ENCODE data around the gene CHST3.
"Not testable (repeated sequence)": the region's sequence is repeated elsewhere in the genome, so short reads cannot be mapped to it uniquely, and the experiment has no call there.

The CHST3 gene

DNA sequence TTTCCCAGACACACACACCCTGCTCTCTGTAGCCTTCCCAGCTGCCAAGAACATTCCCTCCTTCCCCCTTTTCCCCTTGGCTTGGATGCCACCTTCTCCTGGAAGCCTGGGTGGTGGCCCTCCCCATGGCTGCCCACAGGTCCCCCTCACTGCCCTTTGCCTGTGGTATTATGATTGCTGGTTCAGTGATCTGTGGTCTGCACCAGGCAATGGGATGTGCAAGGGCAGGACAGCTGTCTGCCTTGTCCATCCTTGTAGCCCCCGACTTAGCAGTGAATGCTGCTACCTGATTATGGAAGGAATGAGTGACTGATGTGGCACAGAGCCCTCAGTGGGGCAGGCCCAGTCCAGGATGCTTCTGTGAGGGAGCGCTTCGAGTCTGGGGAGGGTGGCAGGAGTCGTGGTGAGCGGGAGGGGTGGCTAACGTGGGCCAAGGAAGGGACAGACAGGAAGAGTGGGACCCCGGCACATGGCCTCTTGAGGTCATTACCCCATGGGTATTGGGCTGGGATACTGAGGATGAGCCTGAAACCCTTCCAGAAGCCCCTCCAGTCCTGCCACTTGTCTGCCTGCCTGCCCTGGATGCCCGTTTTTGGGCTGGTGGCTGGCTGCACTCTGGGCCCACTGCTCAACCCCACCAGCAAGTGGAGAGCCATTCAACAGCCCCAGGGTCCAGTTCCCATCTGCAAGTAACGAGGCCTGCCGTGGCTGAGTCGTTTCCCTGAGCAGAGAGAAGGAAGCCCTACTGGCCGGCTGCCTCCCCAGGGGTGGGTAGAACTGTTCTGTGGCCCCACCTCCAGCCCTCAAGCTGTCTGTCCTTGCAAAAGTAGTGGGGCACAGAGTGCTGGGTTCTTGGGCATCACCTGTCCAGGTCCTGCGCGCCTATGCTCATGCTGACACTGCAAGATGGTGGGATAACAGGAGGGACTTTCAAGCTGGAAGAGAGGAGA, 8.8 kb downstream of the CHST3 start:
- DNase-seq (ENCODE audit: low read depth, low spot score), result no peak

DNA sequence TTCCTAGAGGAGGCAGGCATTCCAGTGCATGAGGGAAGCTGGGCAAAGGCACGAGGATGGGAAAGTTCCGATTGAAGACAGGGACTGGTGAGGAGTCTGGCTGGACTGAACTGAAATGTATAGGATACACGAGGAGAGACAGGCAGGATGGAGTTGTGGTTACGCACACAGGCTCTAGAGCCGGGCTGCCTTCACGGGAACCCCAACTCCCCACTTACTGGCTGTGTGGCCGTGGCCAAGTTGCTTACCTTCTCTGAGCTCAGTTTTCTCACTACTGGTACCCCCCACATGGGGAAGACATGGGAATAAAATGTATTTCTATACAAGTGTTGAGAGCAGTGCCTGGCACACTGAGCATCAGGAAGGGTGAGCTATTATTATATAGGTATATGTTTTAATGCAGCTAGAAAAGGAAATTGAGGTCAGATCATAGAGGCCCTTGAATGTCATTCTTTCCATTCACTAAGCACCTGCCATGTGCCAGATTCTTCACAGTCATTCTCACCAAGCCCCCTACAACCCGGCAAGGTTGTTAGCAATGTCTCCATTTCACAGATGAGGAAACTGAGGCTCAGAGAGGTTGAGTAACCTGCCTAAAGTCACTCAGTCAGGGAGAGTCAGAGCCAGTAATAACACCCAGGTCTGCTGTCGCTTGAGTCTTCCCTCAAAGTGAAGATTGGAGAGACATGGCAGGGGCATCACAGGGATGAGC, 9.7 kb downstream of the CHST3 start:
- DNase-seq (ENCODE audit: low read depth, low spot score), result no peak

DNA sequence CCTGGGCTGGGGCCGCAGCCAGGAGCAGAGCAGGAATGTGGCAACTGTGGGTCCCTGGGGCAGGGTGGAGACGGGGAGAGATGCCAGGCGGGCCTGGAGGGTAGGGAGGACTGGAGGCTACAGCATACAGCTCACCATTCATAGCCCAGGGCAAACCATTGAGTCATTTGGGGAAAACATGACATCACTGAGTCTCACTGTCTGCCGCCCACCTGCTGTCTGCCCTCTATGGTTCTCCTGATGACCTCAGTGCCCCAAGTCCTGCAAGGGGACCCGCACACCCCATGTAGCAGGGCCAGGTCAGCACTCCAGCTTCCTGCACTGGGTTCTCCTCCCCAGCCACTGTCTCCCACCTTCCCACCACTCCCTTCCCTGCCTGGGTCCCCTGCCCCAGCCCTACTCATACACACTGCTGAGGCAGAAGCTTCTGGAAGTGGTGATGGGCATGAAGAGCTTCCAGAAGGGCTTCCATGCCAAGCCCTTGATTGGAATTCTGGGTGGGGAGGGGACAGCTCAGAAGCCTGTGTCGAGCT, 10.4 kb downstream of the CHST3 start:
- no peak for DNase-seq (ENCODE audit: low read depth, low spot score)

DNA sequence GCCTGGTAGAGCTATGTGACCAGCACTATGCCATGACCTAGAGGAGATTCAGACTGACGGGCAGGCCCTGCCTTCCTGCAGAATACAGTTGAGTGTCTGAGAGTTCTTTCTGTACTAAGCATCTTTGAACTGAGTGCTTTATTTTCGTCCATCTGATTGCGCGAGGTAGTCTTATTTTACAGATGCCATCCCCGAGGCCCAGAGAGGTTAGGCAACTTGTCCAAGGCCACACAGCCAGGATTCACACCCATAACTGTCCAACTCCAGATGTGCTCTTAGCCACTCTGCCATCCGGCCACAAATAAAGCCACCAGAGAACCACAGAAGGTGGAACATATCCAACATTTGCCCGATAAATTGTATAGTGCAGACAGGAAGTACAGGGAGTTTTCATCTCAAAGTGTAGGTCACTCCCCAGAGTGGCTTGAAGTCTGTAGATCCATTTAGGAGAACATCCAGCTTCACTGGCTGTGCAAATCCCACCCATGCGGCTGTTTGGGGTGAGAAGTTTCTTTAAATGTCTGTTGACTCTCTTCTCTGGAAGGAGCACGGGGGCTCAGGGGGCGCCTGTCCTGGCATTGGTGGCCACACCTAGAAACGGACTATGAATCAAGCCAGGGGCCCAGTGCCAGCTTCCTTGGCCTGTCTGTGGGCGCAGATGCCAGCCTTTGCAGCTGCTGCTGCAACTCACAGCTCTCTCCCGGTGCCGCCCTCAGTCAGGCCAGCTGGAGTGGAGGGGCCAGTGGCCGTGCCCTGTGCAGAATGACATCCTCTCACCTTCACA, 11.1 kb downstream of the CHST3 start:
- DNase-seq (ENCODE audit: low read depth, low spot score), result no peak

DNA sequence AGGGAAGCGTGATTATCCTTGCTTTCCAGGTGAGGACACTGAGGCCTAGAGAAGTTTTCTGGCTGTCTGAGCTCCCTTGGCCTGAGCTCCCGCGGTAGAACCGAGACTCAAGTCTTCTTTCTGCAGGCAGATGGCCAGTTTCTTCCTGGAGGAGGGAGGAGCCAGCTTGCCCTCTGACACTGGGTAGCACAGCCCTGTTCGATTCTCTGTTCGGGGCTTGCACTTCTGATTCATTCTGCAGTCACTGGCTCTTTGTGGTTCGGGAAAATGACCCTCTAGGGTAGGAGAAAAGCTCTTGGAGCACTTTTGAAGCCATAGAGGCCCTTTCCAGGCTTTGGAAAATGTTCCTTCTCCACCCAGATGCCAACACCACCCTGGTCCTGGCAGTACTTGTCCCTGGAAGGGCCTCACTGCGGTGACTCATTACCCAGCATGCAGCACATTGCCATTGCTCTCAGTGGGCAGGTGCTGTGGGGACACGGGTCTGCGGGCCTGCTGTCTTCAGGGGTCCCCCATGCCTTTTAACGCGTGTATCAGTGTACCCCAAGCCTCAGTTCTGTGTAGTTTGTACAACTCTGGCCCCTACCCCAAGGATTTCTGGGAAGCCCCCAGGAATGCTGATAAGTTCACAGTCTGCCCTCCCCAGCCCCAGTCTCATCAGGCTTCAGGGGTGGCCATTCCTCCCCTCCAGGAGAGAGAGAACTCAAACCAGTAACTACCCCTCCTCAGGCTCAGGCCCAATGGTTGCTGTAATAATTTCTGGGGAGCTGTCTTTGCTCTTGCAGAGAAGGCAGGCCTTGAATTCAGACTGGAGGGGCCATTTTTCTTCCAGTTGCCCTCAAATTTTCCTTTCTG, 11.9 kb downstream of the CHST3 start:
- DNase-seq (ENCODE audit: low read depth, low spot score), result no peak

DNA sequence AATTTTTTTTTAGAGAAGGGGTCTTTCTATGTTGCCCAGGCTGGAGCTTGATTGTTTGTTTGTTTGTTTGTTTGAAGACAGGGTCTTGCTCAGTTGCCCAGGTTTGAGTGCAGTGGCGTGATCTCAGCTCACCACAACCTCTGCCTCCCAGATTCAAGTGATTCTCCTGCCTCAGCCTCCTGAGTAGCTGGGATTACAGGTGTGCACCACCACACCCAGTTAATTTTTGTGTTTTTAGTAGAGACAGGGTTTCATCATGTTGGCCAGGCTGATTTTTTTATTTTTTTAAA, 13.4 kb downstream of the CHST3 start:
- DNase-seq (ENCODE audit: low read depth, low spot score), result not testable (repeated sequence)

DNA sequence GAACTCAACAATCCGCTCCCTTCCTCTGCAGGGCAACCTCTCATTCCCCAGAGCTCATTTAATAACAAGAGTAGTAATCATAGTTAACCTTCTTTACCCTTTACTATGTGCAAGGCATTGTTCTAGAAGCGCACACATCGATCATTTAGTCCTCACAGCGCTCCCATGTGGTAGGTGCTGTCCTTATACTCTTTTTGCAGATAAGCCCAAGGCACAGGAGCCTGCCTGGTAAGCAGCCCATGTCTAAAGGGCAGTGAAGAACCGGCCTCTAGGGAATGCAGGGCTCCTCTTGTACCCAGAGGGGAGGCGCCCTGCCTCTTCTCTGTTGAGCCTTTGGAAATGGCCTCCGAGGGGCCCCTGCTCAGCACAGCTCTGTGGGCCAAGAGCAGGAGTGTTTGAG, 14.3 kb downstream of the CHST3 start:
- DNase-seq (ENCODE audit: low read depth, low spot score), result no peak

DNA sequence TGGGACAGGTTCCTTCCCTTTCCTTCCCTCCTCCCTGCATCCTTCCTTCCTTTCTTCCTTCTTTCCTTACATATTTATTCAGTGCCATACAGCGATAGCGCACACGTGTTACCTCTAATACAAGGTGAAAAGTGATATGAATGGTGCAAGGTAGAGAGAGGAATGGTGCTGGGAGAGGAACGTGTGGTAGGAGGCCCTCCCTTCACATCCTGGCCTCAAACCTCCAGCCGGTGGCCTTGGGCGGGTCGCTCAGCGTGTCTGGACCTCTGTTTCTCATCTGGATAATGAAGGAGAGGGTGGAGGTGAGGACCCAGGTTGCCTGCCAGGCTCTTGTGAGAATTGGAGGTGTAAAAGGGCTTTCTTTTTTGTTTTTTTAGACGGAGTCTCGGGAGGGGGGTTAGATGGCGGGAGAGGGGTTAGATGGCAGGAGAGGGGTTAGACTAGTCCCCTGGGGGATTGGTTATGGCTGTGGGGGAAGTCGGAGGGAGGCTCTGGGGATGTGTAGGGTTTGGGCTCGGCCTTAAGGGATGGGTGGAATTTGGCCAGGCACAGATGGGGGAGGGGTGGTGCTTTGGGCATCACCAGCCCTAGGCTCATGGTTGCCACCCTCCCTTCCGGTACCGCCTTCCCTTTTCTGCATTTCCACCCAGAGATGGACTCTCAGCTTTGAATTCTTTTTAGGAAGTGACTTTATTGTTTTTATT, 14.9 kb downstream of the CHST3 start:
- DNase-seq (ENCODE audit: low read depth, low spot score), result no peak

DNA sequence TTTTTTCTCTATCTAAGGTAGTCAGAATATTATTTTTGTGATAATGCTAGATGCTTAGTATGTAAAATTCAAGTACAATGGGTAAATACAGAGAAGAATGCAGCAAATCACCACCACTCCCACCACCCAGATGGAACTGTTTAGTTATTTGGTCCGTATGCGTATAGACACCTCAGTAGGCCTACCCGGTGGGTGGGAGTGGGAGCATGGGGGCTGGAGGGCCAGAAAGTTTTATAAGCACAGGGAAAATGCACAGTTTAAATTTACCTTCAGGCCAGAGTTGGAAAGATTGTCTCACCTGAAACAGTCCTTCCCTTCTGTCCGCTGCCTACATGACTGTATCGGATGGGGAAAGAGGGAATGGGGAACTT, 15.5 kb downstream of the CHST3 start:
- DNase-seq (ENCODE audit: low read depth, low spot score), result no peak

DNA sequence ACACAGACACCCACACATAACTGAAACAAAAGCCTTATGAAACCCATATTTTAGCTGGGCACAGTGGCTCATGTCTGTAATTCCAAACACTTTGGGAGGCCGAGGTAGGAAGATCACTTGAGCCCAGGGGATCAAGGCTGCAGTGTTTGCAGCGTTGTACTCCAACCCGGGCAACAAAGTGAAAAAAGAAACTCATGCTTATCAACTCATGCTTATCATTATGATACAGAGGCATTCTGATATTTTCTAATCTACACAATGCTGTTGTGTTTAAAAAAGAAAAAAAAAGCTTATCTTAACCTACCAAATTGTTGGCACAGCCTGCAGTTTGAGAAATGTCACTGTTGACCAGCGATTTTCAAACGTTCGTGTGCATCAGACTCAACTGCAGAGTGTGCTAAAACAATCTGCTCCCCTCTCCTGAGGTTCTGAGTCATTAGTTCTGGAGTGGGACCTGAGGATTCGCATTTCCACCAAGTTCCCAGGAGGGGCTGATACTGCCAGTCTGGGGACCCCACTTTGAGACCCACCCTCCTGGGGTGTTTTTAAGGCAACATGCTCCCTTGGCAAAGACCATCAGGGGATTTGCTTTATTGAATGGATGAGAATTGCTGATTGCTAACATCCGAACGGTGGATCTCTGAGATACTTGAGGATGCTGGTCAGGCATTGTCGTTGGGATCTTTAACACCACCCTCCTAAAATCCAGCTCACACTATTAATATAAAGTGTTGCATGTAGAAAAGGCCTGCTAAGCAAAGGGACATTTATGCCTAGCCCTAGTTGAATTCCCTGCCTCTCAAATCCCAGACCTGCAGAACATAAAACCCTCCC, 16.2 kb downstream of the CHST3 start:
- DNase-seq (ENCODE audit: low read depth, low spot score), result no peak

DNA sequence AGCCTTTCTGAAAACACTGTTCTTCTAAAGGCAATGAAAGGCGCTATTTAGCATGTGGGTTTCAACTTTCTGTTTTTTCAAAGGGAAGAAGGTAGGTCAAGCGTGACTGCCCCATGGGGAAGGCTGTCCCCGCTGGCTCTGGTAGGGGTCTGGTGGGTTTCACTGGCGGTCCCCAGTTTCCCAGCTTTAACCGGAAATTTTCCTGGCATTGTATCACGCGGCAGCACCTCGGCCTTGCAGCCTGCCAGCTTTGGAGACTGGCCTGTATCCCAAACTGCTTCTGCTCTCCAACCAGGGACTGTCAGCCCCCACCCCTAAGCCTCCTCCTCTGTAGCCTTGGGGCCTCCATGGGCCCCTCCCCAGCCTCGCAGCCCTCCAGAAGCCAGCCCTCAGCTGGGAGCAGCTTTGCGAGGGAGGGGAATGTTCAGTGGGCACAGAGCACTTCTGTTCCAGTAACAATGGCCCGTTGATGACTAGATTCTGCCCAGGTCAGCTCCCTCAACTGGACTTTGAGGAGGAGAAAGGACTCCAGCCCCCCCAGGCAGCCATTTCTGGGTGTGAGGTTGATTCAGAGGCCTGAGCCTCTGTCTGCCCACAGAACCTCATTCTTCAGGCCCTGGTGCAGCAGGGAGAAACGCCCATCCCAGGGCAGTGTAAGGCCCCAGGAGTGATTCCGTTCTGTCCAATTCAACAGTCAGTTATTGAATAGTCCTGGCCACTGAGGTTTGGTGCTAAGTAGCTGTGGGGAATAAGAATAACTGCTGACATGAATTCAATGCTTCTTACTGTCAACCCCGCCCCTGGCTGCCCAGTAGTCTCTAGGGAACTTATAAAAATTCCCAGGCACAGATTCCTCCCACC, 17.1 kb downstream of the CHST3 start:
- no peak for DNase-seq (ENCODE audit: low read depth, low spot score)

DNA sequence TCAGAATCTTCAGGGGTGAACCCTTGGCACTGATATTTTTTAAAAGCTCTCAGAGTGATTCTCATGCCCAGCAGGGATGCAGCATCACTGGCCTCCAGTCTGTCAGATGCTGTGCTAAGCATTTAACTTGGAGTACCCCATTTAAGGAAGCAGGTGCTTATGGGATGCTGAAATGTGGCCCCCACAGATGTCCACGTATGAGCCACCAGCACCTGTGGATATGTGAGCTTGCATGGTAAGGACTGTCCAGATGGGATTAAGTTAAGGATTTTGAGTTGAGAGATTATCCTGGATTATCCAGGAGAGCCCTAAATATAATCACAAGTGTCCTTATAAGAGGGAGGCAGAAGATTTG, 17.7 kb downstream of the CHST3 start:
- DNase-seq (ENCODE audit: low read depth, low spot score), result no peak

DNA sequence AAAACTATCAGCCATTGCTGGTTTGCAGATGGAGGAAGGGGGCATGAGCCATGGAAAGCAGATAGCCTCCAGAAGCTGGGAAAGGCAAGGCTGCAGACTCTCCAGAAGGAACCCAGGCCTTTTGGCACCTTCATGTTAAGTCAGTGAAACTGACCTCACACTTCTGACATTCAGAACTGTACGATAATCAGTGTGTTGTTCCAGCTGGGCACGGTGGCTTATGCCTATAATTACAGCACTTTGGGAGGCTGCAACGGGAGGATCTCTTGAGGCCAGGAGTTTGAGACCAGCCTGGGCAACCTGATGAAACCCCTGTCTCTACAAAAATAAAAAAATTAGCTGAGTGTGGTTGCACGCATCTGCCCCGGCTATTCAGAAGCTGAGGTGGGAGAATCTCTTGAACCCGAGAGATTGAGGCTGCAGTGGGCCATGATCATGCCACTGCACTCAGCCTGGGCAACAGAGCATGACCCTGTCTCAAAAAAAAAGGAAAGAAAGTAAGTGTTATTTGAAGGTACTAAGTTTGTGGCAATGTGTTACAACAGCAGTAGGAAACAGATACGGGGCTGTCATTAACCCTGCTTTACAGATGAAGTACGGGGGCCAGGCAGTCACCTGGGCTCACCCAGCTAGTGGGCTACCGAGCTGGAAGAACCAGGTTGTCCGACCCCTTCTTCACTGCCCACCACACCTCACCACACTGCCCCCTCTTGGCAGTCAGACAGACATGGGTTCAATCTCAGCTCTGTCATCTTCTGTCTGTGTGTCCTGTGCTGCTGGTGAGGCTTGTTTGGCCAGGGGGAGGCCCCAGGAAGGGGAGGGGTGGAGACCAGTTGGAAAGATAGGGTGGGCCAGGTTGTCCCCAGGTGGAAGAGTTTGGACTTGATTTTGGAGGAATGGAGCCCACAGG, 18.3 kb downstream of the CHST3 start:
- no peak for DNase-seq (ENCODE audit: low read depth, low spot score)

DNA sequence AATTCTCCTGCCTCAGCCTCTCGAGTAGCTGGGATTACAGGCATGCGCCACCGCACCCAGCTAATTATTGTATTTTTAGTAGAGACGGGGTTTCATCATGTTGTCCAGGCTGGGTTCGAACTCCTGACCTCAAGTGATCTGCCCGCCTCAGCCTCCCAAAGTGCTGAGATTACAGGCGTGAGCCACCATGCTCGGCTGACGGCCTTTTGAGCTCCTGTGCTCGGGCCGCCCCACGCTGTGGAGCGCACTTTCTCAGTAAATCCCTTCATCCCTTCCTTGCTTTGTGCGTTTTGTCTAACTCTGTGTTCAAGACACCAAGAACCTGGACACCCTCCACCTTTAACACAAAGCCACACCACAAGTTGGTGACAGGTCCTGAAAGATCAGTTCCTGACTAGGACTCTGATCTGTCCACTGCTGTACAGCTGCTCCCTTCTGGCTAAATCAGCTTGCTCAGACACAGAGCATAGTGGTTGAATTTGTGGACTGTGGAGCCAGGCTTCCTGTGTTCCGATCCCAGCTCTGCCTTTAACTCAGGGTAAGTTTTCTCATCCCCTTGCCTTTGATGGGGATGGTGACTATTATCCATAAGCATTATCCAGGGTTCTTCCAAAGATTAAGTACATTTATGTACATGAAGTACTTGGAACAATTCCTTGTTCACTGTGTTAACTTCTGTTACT, 20.1 kb downstream of the CHST3 start:
- no peak for DNase-seq (ENCODE audit: low read depth, low spot score)

DNA sequence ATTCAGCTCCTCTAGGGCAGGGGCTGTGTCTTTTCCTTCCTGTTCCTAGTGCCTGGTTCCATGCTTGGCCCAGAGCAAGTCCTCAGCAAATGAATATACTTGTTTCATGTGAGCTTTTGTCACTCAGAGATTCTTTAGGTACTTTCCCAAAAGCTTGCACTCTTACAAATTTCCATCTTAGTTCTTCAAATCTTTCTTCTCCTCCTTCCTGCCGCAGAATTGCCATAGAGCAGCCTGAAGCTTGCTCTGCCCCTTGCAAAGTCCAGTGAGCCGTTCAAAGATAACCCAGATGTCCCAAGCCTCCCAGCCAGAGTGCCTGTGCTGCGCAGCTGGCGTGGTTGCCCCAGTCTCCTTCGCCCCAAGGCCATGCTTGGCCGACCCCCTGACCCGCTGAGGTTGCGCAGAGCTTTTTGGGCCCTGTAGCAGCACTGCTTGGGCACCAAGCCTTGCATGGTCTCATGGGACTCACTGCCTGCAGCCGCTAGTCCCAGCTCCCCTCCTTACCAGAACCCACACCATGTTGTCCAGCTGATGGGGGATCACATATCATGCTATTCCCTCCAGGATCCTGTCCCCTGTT, 20.7 kb downstream of the CHST3 start:
- DNase-seq (ENCODE audit: low read depth, low spot score), result no peak

DNA sequence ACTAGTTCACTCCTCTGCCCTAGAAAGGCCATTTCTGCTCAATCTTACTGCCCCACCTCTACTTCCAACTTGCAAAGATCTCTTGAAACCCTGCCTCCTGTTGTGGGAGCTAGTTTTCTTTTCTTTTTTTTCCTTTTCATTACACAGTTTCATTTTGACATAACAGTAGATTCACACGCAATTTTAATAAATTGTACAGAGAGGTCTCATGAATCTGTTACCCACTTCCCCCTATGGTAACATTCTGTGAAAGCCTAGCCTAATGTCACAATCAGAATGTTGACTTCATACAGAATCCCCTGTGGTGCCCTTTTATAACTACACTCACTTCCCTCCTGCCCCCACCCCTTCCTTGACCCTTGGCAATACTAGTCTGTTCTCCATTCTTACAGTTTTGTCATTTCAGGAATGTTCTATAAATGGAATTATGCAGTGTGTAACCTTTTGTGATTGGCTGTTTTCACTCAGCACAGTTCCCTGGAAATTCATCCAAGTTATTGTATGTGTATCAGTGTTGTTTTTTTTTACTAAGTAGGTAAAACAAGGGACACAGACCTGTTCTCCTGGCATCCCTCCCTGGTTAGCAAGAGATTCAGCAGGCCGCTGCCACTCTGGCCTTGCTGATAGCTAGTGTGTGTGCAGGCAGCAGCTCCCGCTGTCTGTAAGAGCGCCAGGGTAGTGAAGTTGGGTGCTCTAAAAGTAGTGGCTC, 21.5 kb downstream of the CHST3 start:
- no peak for DNase-seq (ENCODE audit: low read depth, low spot score)
